ENCODE measurements around the gene TDRD12.
"Not testable (repeated sequence)": the region's sequence is repeated elsewhere in the genome, so short reads cannot be mapped to it uniquely, and the experiment has no call there.

TDRD12 gene

DNA sequence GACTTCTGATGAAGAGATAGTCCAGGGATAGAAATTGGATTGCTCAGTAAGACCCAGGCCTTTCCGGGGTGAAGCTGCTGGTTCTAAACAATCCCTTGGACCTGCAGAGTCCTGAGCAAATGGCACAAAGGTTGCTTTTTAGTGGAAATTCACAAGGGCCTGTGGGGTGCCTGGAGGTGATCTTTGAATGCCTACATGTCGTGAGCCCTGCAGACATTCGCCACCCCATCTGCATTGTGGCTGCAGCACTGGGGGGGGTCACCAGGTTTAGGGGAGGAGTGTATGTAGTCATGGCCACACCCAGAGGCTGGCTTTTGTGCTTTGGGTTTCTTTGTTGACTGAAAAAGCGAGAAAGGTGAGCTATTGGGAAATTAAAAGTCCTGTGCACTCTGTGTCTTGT is 108.6 kb downstream of the TDRD12 start:
- no peak overlapping the region for H3K27ac ChIP-seq
- H3K36me3 ChIP-seq = no peaks in the 10 kb centered on the region
- no peak overlapping the region for H3K4me3 ChIP-seq
- H3K27me3 ChIP-seq = no peaks in the 10 kb centered on the region
- no peak overlapping the region for H3K4me2 ChIP-seq
- H3K9me3 ChIP-seq (replicated peaks in 1 of 11) = no peaks in the 10 kb centered on the region
- H3K9ac ChIP-seq = no peak overlapping the region
- no peaks in the 10 kb centered on the region for H4K20me1 ChIP-seq
- peaks cover 0 to 9% (median 2%) of the 10 kb centered on the region in 10 experiments; a peak in 6 of 20 replicates for H3K4me1 ChIP-seq
- TF ChIP-seq Cebpa-rat (IDR thresholded peaks at IDR 0.05) = no peak

DNA sequence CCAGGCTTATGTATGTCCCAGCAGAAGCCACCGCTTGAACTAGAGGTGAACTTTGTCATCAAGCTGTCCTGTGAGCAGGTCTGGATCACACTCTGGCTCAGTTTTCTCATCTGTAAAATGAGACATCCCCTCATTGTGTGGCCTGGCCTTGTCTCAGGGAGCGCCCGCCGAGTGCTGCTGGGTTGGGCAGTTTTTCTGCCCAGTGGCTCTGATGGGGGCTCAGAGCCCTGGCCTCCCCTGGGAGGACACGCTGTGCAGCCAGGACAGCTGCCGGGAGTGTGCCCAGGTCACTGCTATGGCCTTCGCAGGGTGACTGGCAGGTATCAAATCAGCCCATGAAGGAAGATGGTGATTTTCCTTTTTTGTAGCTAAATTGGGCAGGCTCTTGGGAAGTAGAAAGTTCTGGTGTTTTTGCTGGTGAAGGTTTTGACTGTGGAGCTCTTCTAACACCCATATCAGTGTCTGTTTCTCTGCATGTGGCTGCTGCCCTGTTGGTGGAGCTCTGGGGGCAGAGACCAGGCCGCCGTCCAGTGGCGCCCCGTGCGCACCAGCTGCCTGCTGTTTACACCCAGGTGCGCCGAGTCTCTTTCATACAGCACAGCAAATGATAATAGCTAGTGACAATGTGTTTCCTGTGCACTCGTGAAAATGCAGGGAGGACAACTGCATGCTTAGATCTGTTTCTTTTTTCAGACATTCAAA is 109.2 kb downstream of the TDRD12 start:
- H3K36me3 ChIP-seq = no peaks in the 10 kb centered on the region

DNA sequence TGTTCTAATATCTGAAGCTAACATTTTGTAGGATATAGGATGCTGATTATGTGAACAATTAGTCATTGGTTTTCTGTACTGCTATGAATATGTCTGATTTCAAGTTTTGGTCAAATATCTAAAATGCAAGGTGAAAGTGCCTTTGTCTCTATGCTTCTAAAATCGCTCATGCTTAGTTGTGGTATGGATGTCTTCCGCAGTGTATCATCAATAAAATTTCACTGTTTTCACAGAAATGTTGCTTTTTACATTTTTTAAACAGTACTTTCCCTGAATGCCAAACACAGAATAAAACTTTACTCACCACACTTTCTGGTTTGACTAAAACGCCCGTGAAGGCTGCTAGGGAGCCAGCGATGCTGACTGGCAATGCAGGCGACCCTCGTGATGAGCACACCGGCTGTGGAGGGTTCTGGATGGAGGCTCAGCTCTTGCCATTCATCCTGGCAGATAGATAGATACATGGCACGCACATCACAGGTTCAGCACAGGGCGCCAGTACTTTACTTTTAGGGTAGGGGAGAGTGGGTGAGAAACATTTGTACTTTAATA is 109.9 kb downstream of the TDRD12 start:
- H3K9me3 ChIP-seq (replicated peaks in 1 of 11) = no peaks in the 10 kb centered on the region
- H3K27me3 ChIP-seq = no peaks in the 10 kb centered on the region
- no peak for TF ChIP-seq Cebpa-rat (IDR thresholded peaks at IDR 0.05)
- no peak overlapping the region for H3K4me2 ChIP-seq
- H3K9ac ChIP-seq = no peak overlapping the region
- no peaks in the 10 kb centered on the region for H3K36me3 ChIP-seq
- H3K27ac ChIP-seq = no peak overlapping the region
- H3K4me1 ChIP-seq = peaks cover 0 to 9% (median 0%) of the 10 kb centered on the region in 10 experiments; a peak in 5 of 20 replicates
- H3K4me3 ChIP-seq = no peak overlapping the region
- no peaks in the 10 kb centered on the region for H4K20me1 ChIP-seq

More for the DNA sequence above, 109.2 kb downstream of the TDRD12 start:
- Histone ChIP-seq H3K4me3 (no peak overlapping the region), H3K9me3 (replicated peaks in 1 of 11) (no peaks in the 10 kb centered on the region), H3K27me3 (no peaks in the 10 kb centered on the region), H3K27ac (no peak overlapping the region), H3K9ac (no peak overlapping the region), H3K4me2 (no peak overlapping the region), H3K4me1 (peaks cover 0 to 9% (median 2%) of the 10 kb centered on the region in 10 experiments; a peak in 6 of 20 replicates), H4K20me1 (no peaks in the 10 kb centered on the region)
- TF ChIP-seq Cebpa-rat (IDR thresholded peaks at IDR 0.05) = no peak

DNA sequence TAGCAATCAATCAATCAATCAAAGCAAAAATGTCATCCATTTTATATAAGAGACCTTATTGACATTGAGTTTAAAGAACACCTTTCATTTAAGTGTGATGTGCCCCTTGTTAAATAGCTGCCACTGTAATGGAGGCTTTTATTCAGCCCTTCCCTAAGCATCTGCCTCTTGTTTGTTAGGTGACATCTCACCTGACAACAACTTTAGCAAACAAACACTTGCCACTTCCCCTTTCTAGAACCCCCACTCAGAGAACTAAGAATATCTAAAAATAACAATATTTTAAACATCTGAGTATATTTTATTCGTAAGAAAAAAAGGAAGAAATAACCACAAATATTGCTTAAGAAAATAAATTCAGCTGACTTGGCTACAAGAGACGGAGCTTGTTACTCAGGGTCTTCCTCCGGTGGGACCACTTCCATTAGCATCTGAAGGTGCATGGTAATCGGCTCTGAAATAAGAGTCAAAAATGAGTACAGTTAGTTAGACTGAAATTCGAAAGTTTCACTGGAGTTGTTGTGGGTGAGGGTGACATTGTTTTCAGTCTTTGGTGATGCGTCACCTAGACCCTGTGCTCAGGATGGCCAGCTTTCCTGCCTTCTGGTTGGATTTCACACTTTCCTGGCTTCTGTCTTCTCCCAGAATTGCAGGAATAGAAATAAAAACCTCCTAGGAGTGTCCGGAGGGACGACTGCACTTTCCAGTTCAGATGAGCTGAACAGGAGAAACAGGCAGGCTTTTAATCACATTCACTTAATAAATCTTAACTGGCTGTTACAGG is 110.9 kb downstream of the TDRD12 start:
- peaks cover 0 to 9% (median 0%) of the 10 kb centered on the region in 10 experiments; a peak in 4 of 20 replicates for H3K4me1 ChIP-seq
- H3K27me3 ChIP-seq = no peaks in the 10 kb centered on the region
- TF ChIP-seq Cebpa-rat (IDR thresholded peaks at IDR 0.05) = no peak
- no peaks in the 10 kb centered on the region for H4K20me1 ChIP-seq
- H3K9ac ChIP-seq = no peak overlapping the region
- no peaks in the 10 kb centered on the region for H3K9me3 ChIP-seq (replicated peaks in 1 of 11)
- peak overlapping the region in 1 of 11 experiments; percentile 17; a peak in 1 of 22 replicates for H3K27ac ChIP-seq
- H3K4me3 ChIP-seq = no peak overlapping the region
- no peaks in the 10 kb centered on the region for H3K36me3 ChIP-seq
- peak overlapping the region in 2 of 11 experiments; percentile 7 to 12; a peak in 1 of 22 replicates for H3K4me2 ChIP-seq

DNA sequence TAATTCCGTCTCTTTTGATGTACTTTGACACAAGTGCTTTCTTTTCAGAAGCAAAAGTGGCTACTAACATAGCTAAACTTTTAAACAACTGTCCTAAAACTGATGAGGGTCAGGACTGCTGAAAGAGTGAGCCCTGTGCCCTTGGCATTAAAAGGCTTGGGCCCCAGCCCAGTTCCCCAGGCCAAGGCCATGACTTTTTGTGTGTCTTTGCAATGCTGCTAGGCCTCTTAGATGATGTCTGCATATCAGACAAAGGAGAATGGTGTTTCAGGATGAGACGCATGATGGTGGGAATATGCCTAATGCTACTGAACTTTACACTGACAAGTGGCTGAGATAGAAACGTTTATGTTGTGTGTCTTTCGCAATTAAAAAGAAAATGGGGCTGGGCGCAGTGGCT is 112.0 kb downstream of the TDRD12 start:
- Histone ChIP-seq H3K4me1 (peaks cover 0 to 9% (median 0%) of the 10 kb centered on the region in 10 experiments; a peak in 4 of 20 replicates), H3K27ac (no peak overlapping the region), H4K20me1 (no peaks in the 10 kb centered on the region), H3K4me3 (no peak overlapping the region), H3K4me2 (no peak overlapping the region), H3K9me3 (replicated peaks in 1 of 11) (no peaks in the 10 kb centered on the region), H3K9ac (no peak overlapping the region), H3K27me3 (no peaks in the 10 kb centered on the region), H3K36me3 (no peaks in the 10 kb centered on the region)
- TF ChIP-seq Cebpa-rat (IDR thresholded peaks at IDR 0.05) = no peak

DNA sequence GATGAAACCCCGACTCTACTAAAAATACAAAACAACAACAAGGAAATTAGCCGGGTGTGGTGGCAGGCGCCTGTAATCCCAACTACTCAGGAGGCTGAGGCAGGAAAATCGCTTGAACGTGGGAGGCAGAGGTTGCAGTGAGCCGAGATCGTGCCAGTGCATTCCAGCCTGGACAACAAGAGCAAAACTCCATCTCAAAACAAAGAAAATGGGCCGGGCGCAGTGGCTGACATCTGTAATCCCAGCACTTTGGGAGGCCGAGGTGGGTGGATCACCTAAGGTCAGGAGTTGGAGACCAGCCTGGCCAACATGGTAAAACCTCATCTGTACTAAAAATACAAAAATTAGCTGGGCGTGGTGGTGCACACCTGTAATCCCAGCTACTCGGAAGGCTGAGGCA is 112.5 kb downstream of the TDRD12 start:
- H3K4me1 ChIP-seq; H3K27ac ChIP-seq; H3K9ac ChIP-seq; H4K20me1 ChIP-seq; H3K36me3 ChIP-seq; H3K4me2 ChIP-seq; H3K9me3 ChIP-seq (replicated peaks in 1 of 11); H3K27me3 ChIP-seq; H3K4me3 ChIP-seq: not testable (repeated sequence)

DNA sequence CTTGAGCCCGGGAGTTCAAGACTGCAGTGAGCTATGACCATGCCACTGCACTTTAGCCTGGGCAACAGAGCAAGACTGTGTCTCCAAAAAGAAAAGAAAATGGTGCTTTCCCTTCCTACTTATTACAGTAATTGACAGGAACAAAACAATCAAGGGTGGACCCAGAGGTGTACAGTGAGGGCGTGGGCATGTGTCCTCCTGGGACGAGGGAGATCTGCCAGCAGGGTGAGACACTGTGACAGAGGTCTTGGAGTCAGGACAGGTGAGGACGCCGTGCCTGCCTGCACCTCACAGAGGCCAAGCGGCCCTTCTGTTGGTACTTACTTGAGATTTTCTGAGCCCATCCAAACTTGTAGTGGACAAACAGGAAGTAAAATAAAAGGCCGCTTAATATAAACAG is 113.3 kb downstream of the TDRD12 start:
- H3K27me3 ChIP-seq; H3K4me1 ChIP-seq; H3K36me3 ChIP-seq; H3K27ac ChIP-seq; H3K9me3 ChIP-seq (replicated peaks in 1 of 11); H3K4me2 ChIP-seq; H3K9ac ChIP-seq; H3K4me3 ChIP-seq; H4K20me1 ChIP-seq: not testable (repeated sequence)

DNA sequence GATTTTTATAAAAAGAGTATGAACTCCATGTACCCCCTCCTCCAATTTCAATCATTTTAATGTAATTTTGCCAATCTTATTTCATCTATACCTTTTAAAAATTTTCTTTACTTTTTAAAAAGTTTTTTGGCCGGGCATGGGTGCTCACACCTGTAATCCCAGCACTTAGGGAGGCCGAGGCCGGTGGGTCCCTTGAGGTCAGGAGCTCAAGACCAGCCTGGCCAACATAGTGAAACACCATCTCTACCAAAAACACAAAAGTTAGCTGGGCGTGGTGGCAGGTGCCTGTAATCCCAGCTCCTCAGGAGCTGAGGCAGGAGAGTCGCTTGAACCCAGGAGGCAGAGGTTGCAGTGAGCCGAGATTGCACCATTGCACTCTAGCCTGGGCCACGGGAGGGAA is 113.8 kb downstream of the TDRD12 start:
- H3K4me1 ChIP-seq; H3K27me3 ChIP-seq; H3K9ac ChIP-seq; H3K36me3 ChIP-seq; H3K9me3 ChIP-seq (replicated peaks in 1 of 11); H4K20me1 ChIP-seq; H3K4me3 ChIP-seq; H3K27ac ChIP-seq; H3K4me2 ChIP-seq: not testable (repeated sequence)

DNA sequence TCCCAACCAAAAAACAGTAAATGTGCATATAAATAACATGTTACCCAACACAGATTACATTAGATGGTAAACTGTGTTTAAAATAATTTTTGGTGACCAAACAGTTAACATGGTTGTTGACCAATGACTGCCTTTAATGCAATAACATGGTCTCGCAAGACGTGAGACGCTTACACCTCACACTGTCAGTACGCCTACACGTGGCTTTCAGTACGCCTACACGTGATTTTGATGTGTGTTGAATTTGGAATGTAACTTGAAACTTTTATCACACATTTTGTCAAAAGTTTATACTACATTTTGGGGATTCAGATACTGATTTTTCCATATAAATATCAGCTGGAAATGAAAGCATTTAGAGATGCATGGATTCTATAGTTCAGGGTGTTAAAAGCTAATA is 118.0 kb downstream of the TDRD12 start:
- Histone ChIP-seq H3K9ac (no peak overlapping the region), H3K27me3 (no peaks in the 10 kb centered on the region), H4K20me1 (no peaks in the 10 kb centered on the region), H3K36me3 (peaks cover 0 to 7% (median 0%) of the 10 kb centered on the region in 11 experiments; a peak in 3 of 22 replicates), H3K4me1 (no peaks in the 10 kb centered on the region), H3K9me3 (replicated peaks in 1 of 11) (peaks cover 23 to 27% (median 24%) of the 10 kb centered on the region in 11 experiments), H3K4me3 (no peak overlapping the region), H3K27ac (no peak overlapping the region), H3K4me2 (no peak overlapping the region)
- TF ChIP-seq Cebpa-rat (IDR thresholded peaks at IDR 0.05) = no peak
